Ovary (tissue), 9 donors: ENCODE measurements around the gene SEPTIN7. TPM values are rescaled to one million over a fixed set of nuclear protein-coding genes. Genes with fewer than 3 reads are reported as not detected.

Experiments used
- DNase-seq, 5 donors: peaks; one replicate each; pipeline ENCODE4 v3.0.0-alpha.2; 2019 to 2020
- H3K27ac ChIP-seq, 2 donors: fragments of 200-600 bp; one replicate each; pipeline versions ENCODE4 v1.5.1 to v1.8.0; 2019 to 2022
- H3K27me3 ChIP-seq: fragments of 200-600 bp; one replicate; pipeline ENCODE4 v1.8.0; 2022
- H3K36me3 ChIP-seq: fragments of 200-600 bp; sonication (generic); one replicate; pipeline ENCODE4 v1.5.1; 2019
- H3K4me1 ChIP-seq: one replicate; pipeline ENCODE4 v1.8.1; 2013; ENCODE audit warnings: mild to moderate bottlenecking, moderate library complexity; ENCODE audit not compliant: insufficient read depth
- H3K4me3 ChIP-seq: fragments of 200-600 bp; sonication (generic); one replicate; pipeline ENCODE4 v1.5.1; 2017
- H3K9me3 ChIP-seq, 2 donors: fragments of 200-600 bp in 1 of 2; sonication (generic) in 1 of 2; one replicate each; pipeline versions ENCODE4 v1.5.1 to v1.8.1; 2013 to 2019; ENCODE audit warnings: mild to moderate bottlenecking in 1 of 2, moderate library complexity in 1 of 2
- CTCF ChIP-seq, 3 donors: fragments of 450-650 bp in 2 of 3; fragments of 200-600 bp in 1 of 3; IDR thresholded peaks; one replicate each; pipeline versions ENCODE4 v1.5.1 to v1.8.0; 2016 to 2022; ENCODE audit warnings: antibody characterized with exemption in 3 of 3, mild to moderate bottlenecking in 1 of 3
- EP300 ChIP-seq: sonication (generic); formaldehyde crosslinking; IDR thresholded peaks from one replicate; pipeline ENCODE4 v1.6.1; 2017; ENCODE audit warnings: antibody characterized with exemption
- POLR2A ChIP-seq: fragments of 450-650 bp; IDR thresholded peaks from one replicate; pipeline ENCODE4 v1.6.1; 2017; ENCODE audit warnings: antibody characterized with exemption, mild to moderate bottlenecking, moderate library complexity
- WGBS, 3 donors: extraction: QIAGEN DNeasy Blood & Tissue Kit in 1 of 3; methylation state at CpG; one replicate each; pipeline versions ENCODE4 v1.1.5 to v1.1.7; 2013 to 2017; 5-methylcytosine and 5-hydroxymethylcytosine counted together
- intact Hi-C, 4 donors: fragments of 100-400 bp; cut with DNase I; formaldehyde crosslinking; loops; one replicate each; pipeline versions ENCODE4 v1.11.0 to v1.15.1; 2022 to 2023
- polyA plus RNA-seq, 2 donors: library from polyadenylated mRNA; stranded (reverse); fragments of 200-250 nt in 1 of 2; fragments of 350-450 nt in 1 of 2; fragmentation: Illumina TruSeq in 1 of 2; extraction: RNeasy Lipid Tissue Mini Kit (QIAGEN cat#74804) in 1 of 2; gene quantifications; one replicate each; pipeline ENCODE4 v1.2.3, GENCODE V29; 2013 to 2014
- total RNA-seq, 7 donors: library from RNA; depleted of rRNA in 2 of 7; stranded (reverse); fragments of >200 nt in 2 of 7; fragmentation: NEBNext Ultra II Directional in 3 of 7; extraction: Animal tissue kit (Norgen Biotek cat#: 25700) in 3 of 7; gene quantifications; one replicate each; pipeline versions ENCODE4 v1.1.0 to v1.2.4, GENCODE V29; 2016 to 2023
- donor health status: DM: no; HTN: no; CAD: no; lungs with moderate emphysema.
- donor health status: DM: no; HTN: no; CAD: no.
- donor health status: Bipolar disorder and iron deficiency.
- donor health status: DM: yes; HTN: yes; CAD: no.
- donor health status: DM: no; HTN: no; CAD: no.
- donor health status: DM: yes; HTN: yes; CAD: no.

SEPTIN7 gene
- total and polyA plus RNA-seq, 9 donors = 141 to 356 (median 234) TPM

- intact Hi-C loops = no loop called here
- no peak overlapping the region for H3K27ac ChIP-seq
- no peaks in the 10 kb centered on the region for H3K9me3 ChIP-seq
- peaks cover 16% of the 10 kb centered on the region for H3K4me1 ChIP-seq
- no peak for DNase-seq
- TF ChIP-seq POLR2A (no peak), EP300 (no peak), CTCF (IDR thresholded peaks at IDR 0.05) (no peak)
- H3K4me3 ChIP-seq = no peak overlapping the region
- WGBS, 3 donors = 83 to 87% (median 83%) methylated on average over 3 of the region's 3 CpGs
- no peaks in the 10 kb centered on the region for H3K36me3 ChIP-seq
- no peaks in the 10 kb centered on the region for H3K27me3 ChIP-seq
Measured at GRCh38 chr7:35757574-35757973, 43.3 kb upstream of the SEPTIN7 start.

GRCh38 chr7:35758421-35758820, 42.4 kb upstream of the SEPTIN7 start:
- DNase-seq = no peak
- Histone ChIP-seq H3K9me3 (no peaks in the 10 kb centered on the region), H3K4me3 (no peak overlapping the region), H3K27me3 (no peaks in the 10 kb centered on the region), H3K4me1 (peaks cover 16% of the 10 kb centered on the region), H3K27ac (no peak overlapping the region), H3K36me3 (no peaks in the 10 kb centered on the region)
- TF ChIP-seq POLR2A (no peak), CTCF (IDR thresholded peaks at IDR 0.05) (no peak), EP300 (no peak)
- intact Hi-C loops = no loop called here
- 66 to 75% (median 69%) methylated on average over 2 of the region's 2 CpGs for WGBS, 3 donors

GRCh38 chr7:35760143-35760745, 40.6 kb upstream of the SEPTIN7 start:
- no peak for TF ChIP-seq EP300
- TF ChIP-seq POLR2A = no peak
- TF ChIP-seq CTCF (IDR thresholded peaks at IDR 0.05) = no peak
- intact Hi-C loops = no loop called here

GRCh38 chr7:35761871-35762677, 38.8 kb upstream of the SEPTIN7 start:
- Histone ChIP-seq H3K4me1 (peaks cover 5% of the 10 kb centered on the region), H3K9me3 (no peaks in the 10 kb centered on the region)
- WGBS, 3 donors = 3 to 6% (median 4%) methylated on average over 4 of the region's 4 CpGs

More at GRCh38 chr7:35760143-35760745, 40.6 kb upstream of the SEPTIN7 start:
- peaks cover 7% of the 10 kb centered on the region for H3K4me1 ChIP-seq
- H3K27ac ChIP-seq = no peak overlapping the region
- WGBS, 3 donors = 25 to 28% (median 26%) methylated on average over 7 of the region's 7 CpGs
- H3K36me3 ChIP-seq = no peaks in the 10 kb centered on the region
- no peak overlapping the region for H3K4me3 ChIP-seq
- no peaks in the 10 kb centered on the region for H3K27me3 ChIP-seq
- H3K9me3 ChIP-seq = no peaks in the 10 kb centered on the region
- DNase-seq = no peak

More at GRCh38 chr7:35761871-35762677, 38.8 kb upstream of the SEPTIN7 start:
- H3K27ac ChIP-seq = peak overlapping the region; percentile 16 to 28
- intact Hi-C loops = no loop called here
- no peak overlapping the region for H3K4me3 ChIP-seq
- TF ChIP-seq CTCF (IDR thresholded peaks at IDR 0.05) = no peak
- no peak for TF ChIP-seq POLR2A
- TF ChIP-seq EP300 = no peak
- DNase-seq = no peak
- no peaks in the 10 kb centered on the region for H3K36me3 ChIP-seq
- H3K27me3 ChIP-seq = no peaks in the 10 kb centered on the region
